ENCODE results near the gene TMC2. TPM values are rescaled to one million over a fixed set of nuclear protein-coding genes. Genes with fewer than 3 reads are reported as not detected.
"Not testable (repeated sequence)": the region's sequence is repeated elsewhere in the genome, so short reads cannot be mapped to it uniquely, and the experiment has no call there.

TMC2 gene
- total and polyA plus RNA-seq, 2 of the 8 experiments (the other 6 are each of a cell fraction or from before 2014, with no cell fraction given): not detected

- DNase-seq (ENCODE audit: low read depth in 1 of 2, low spot score in 2 of 2); H4K8ac ChIP-seq (ENCODE audit: extremely low read depth, insufficient read depth, low read length); H2BK20ac ChIP-seq (ENCODE audit: low read length); H3K9ac ChIP-seq (replicated peaks in 1 of 4; ENCODE audit: extremely low read depth in 1 of 4, low read depth in 3 of 4, low read length in 3 of 4); FAIRE-seq; H4K5ac ChIP-seq (ENCODE audit: insufficient read length, low read depth, low read length); H3K27ac ChIP-seq (ENCODE audit: low read depth, low read length); H4K20me1 ChIP-seq (replicated peaks in 1 of 2; ENCODE audit: control insufficient read depth in 1 of 2, insufficient read depth in 2 of 2, low read length in 2 of 2); H3K4me1 ChIP-seq (replicated peaks in 1 of 4; ENCODE audit: control insufficient read depth in 3 of 4, insufficient read depth in 4 of 4, low read length in 3 of 4); H3K79me2 ChIP-seq (ENCODE audit: control insufficient read depth in 1 of 2, insufficient read depth in 2 of 2, low read length in 2 of 2); H2BK12ac ChIP-seq (ENCODE audit: low read depth, low read length); H2AFZ ChIP-seq (ENCODE audit: low read length); H3K4me2 ChIP-seq (ENCODE audit: insufficient read depth in 1 of 2, low read depth in 2 of 2, low read length in 2 of 2); H2AK5ac ChIP-seq (ENCODE audit: low read depth, low read length); H2BK5ac ChIP-seq (ENCODE audit: low read depth, low read length); H3K4ac ChIP-seq (replicated peaks; ENCODE audit: insufficient read length, low read depth, low read length); H3K18ac ChIP-seq (ENCODE audit: extremely low read depth, low read length); H3K36me3 ChIP-seq (ENCODE audit: control insufficient read depth in 2 of 4, insufficient read depth in 4 of 4, low read length in 3 of 4); H3K4me3 ChIP-seq (ENCODE audit: extremely low read depth in 1 of 4, insufficient read depth in 2 of 4, low read depth in 3 of 4, low read length in 4 of 4); H2BK15ac ChIP-seq (ENCODE audit: low read length); H3K23ac ChIP-seq (ENCODE audit: insufficient read length); H3K9me3 ChIP-seq (ENCODE audit: insufficient read depth in 2 of 2, low read depth in 1 of 2, low read length in 1 of 2); H3K79me1 ChIP-seq (ENCODE audit: low read depth, low read length); H3K14ac ChIP-seq (ENCODE audit: insufficient read length); H4K91ac ChIP-seq (replicated peaks; ENCODE audit: insufficient read length, low read length); H2BK120ac ChIP-seq (replicated peaks; ENCODE audit: low read depth, low read length); H3K56ac ChIP-seq (replicated peaks; ENCODE audit: insufficient read length, low read depth, low read length): not testable (repeated sequence)
- Histone ChIP-seq H3K23me2 (ENCODE audit: low read depth, low read length) (peaks cover 11% of the 10 kb centered on the region), H3K27me3 (replicated peaks in 1 of 4; ENCODE audit: control insufficient read depth in 3 of 4, extremely low read depth in 1 of 4, insufficient read depth in 3 of 4, low read length in 3 of 4) (peaks cover 4 to 54% (median 37%) of the 10 kb centered on the region in 4 experiments)
- WGBS, 2 experiments (ENCODE audit: extremely low coverage in 1 of 2, insufficient coverage in 1 of 2, insufficient read length in 1 of 2, insufficient replicate concordance in 2 of 2, low coverage in 1 of 2, low lambda C conversion rate in 2 of 2, missing lambda C conversion rate in 1 of 2): 92% methylated on average over 5 of the region's 5 CpGs; no CpG with 5 or more reads in 1 of the 2 experiments
- ChIA-PET CTCF (ENCODE audit: partially characterized antibody) (interaction anchor here (0.6 to 4.6 kb wide), 44 partner anchors 9 to 746 kb away, joined by 3 to 35 read pairs (median 5); partner anchors contain the start of genes NOP56, SNRPB, TMC2 and ZNF343), POLR2A (ENCODE audit: partially characterized antibody) (interaction anchor here (1.2 to 1.6 kb wide), 2 partner anchors 56 to 129 kb away, joined by 5 to 10 read pairs; partner anchors contain the start of gene NOP56)
These were observed 13.4 kb upstream of the TMC2 start for GRCh38 chr20:2522826-2523429.

All from H1 (cell line).